ENCODE measurements around the gene HSPA8. TPM values are rescaled to one million over a fixed set of nuclear protein-coding genes. Genes with fewer than 3 reads are reported as not detected.
A peak's percentile ranks its signal among the peaks of the same experiment; 100 is the strongest.

Gene HSPA8
- total and polyA plus RNA-seq, 2 of the 13 experiments (the other 11 are each of a cell fraction or from before 2014, with no cell fraction given), result 936 to 2,151 TPM

DNA sequence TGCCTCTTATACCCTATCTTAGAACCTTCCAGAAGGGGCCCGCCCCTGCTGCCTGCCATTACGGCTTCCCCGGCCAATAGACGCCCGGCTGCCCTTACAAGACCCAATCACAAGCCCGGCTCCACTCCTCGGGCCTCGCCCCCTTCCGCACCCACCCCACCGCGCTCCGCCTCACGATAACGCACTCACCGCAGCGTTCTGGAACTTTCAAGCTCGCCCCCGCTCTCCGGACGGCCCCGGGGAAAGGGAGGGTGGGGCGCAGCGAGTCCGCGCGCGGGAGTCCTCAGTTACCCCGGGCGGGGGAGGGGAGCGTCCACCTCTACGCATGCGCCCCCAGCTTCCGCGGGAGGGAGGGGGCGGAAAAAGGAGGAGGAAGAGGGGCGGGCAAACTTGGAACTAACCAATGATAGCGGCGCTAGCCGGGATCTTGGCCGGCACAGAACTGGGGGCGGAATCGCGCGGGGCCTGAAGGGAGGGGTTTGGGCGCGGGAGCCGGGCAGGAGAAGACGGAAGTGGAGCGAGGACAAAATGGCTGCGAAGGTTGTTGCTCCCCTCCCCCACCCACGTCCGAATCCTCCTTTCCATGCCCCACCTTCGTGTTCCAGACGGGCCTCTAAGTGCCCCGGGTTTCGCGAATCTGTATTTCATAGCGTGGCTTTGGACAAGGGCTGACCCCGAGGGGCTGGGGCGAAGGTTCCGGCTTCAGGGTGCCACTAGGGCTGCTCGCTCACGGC lies 389 bp upstream of the HSPA8 start (continued):
- TF ChIP-seq, protein P1, sequence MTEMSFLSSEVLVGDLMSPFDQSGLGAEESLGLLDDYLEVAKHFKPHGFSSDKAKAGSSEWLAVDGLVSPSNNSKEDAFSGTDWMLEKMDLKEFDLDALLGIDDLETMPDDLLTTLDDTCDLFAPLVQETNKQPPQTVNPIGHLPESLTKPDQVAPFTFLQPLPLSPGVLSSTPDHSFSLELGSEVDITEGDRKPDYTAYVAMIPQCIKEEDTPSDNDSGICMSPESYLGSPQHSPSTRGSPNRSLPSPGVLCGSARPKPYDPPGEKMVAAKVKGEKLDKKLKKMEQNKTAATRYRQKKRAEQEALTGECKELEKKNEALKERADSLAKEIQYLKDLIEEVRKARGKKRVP (CRISPR knock-in tag; IDR thresholded peaks at IDR 0.05), result peak in 1 of 2 experiments; percentile 29; a peak in 1 of 4 replicates
- TF ChIP-seq DR1 (CRISPR knock-in tag; IDR thresholded peaks at IDR 0.05), result peak; percentile 95
- TF ChIP-seq SIN3A (IDR thresholded peaks at IDR 0.05; ENCODE audit: borderline replicate concordance, low read depth, low read length), result peak; percentile 32; the same call in 1 of the 2 replicates
- peak; percentile 35; the same call in 1 of the 2 replicates for TF ChIP-seq ZBTB20 (CRISPR knock-in tag; IDR thresholded peaks at IDR 0.05; ENCODE audit: borderline replicate concordance, low read depth)
- TF ChIP-seq, protein P2, sequence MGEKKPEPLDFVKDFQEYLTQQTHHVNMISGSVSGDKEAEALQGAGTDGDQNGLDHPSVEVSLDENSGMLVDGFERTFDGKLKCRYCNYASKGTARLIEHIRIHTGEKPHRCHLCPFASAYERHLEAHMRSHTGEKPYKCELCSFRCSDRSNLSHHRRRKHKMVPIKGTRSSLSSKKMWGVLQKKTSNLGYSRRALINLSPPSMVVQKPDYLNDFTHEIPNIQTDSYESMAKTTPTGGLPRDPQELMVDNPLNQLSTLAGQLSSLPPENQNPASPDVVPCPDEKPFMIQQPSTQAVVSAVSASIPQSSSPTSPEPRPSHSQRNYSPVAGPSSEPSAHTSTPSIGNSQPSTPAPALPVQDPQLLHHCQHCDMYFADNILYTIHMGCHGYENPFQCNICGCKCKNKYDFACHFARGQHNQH (CRISPR knock-in tag; IDR thresholded peaks at IDR 0.05), result peak; percentile 71; the same call in 1 of the 2 replicates
- TF ChIP-seq ZNF496 (CRISPR knock-in tag; IDR thresholded peaks at IDR 0.05; ENCODE audit: insufficient replicate concordance), result no peak
- peak; percentile 8; the same call in 1 of the 2 replicates for TF ChIP-seq ZNF160 (CRISPR knock-in tag; IDR thresholded peaks at IDR 0.05)
- TF ChIP-seq SMYD3 (CRISPR knock-in tag; IDR thresholded peaks at IDR 0.05), result 0 out of 2 replicates have a peak, but pooled peaks have one; percentile 27
- TF ChIP-seq, protein P3, sequence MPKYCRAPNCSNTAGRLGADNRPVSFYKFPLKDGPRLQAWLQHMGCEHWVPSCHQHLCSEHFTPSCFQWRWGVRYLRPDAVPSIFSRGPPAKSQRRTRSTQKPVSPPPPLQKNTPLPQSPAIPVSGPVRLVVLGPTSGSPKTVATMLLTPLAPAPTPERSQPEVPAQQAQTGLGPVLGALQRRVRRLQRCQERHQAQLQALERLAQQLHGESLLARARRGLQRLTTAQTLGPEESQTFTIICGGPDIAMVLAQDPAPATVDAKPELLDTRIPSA (CRISPR knock-in tag; IDR thresholded peaks at IDR 0.05; ENCODE audit: borderline replicate concordance), result peak; percentile 94; the same call in 1 of the 2 replicates
- TF ChIP-seq HNF4G (IDR thresholded peaks at IDR 0.05; ENCODE audit: borderline replicate concordance, low read depth, low read length), result no peak
- TF ChIP-seq HNF4G (CRISPR knock-in tag; IDR thresholded peaks at IDR 0.05; ENCODE audit: borderline replicate concordance, low read depth), result peak; percentile 69; the same call in 1 of the 2 replicates
- no peak for TF ChIP-seq TEAD2 (CRISPR knock-in tag; IDR thresholded peaks at IDR 0.05)
- TF ChIP-seq ZNF816 (CRISPR knock-in tag; IDR thresholded peaks at IDR 0.05; ENCODE audit: borderline replicate concordance), result no peak; the same call in 1 of the 2 replicates
- TF ChIP-seq ZSCAN25 (CRISPR knock-in tag; IDR thresholded peaks at IDR 0.05), result peak; percentile 9; the same call in 1 of the 2 replicates
- peak; percentile 80 for TF ChIP-seq ELF3 (CRISPR knock-in tag; IDR thresholded peaks at IDR 0.05)
- TF ChIP-seq ZBTB1 (CRISPR knock-in tag; IDR thresholded peaks at IDR 0.05; ENCODE audit: borderline replicate concordance), result no peak
- TF ChIP-seq DNMT3B (CRISPR knock-in tag; conservative IDR thresholded peaks at IDR 0.05), result no peak
- no peak for TF ChIP-seq ATRX (CRISPR knock-in tag; IDR thresholded peaks at IDR 0.05; ENCODE audit: borderline replicate concordance)
- TF ChIP-seq HDAC6 (IDR thresholded peaks at IDR 0.05; ENCODE audit: low read depth, low read length), result no peak
- TF ChIP-seq, protein P4, sequence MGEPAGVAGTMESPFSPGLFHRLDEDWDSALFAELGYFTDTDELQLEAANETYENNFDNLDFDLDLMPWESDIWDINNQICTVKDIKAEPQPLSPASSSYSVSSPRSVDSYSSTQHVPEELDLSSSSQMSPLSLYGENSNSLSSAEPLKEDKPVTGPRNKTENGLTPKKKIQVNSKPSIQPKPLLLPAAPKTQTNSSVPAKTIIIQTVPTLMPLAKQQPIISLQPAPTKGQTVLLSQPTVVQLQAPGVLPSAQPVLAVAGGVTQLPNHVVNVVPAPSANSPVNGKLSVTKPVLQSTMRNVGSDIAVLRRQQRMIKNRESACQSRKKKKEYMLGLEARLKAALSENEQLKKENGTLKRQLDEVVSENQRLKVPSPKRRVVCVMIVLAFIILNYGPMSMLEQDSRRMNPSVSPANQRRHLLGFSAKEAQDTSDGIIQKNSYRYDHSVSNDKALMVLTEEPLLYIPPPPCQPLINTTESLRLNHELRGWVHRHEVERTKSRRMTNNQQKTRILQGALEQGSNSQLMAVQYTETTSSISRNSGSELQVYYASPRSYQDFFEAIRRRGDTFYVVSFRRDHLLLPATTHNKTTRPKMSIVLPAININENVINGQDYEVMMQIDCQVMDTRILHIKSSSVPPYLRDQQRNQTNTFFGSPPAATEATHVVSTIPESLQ (CRISPR knock-in tag; conservative IDR thresholded peaks at IDR 0.05), result no peak
- TF ChIP-seq ZNF879 (CRISPR knock-in tag; IDR thresholded peaks at IDR 0.05), result no peak; the same call in 1 of the 2 replicates
- peak; percentile 7 for TF ChIP-seq U2AF1 (optimal IDR thresholded peaks at IDR 0.05; ENCODE audit: low read depth, low read length)
- TF ChIP-seq HCFC1 (IDR thresholded peaks at IDR 0.05; ENCODE audit: low read depth, low read length), result 0 out of 2 replicates have a peak, but pooled peaks have one; percentile 8
- TF ChIP-seq TAF15 (IDR thresholded peaks at IDR 0.05; ENCODE audit: low read depth, low read length, poor library complexity, severe bottlenecking), result peak; percentile 37
- TF ChIP-seq, protein P5, sequence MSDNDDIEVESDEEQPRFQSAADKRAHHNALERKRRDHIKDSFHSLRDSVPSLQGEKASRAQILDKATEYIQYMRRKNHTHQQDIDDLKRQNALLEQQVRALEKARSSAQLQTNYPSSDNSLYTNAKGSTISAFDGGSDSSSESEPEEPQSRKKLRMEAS (IDR thresholded peaks at IDR 0.05), result peak; percentile 79
